ENCODE measurements around the gene STAU1.
"Not testable (repeated sequence)": the region's sequence is repeated elsewhere in the genome, so short reads cannot be mapped to it uniquely, and the experiment has no call there.

Gene STAU1

DNA sequence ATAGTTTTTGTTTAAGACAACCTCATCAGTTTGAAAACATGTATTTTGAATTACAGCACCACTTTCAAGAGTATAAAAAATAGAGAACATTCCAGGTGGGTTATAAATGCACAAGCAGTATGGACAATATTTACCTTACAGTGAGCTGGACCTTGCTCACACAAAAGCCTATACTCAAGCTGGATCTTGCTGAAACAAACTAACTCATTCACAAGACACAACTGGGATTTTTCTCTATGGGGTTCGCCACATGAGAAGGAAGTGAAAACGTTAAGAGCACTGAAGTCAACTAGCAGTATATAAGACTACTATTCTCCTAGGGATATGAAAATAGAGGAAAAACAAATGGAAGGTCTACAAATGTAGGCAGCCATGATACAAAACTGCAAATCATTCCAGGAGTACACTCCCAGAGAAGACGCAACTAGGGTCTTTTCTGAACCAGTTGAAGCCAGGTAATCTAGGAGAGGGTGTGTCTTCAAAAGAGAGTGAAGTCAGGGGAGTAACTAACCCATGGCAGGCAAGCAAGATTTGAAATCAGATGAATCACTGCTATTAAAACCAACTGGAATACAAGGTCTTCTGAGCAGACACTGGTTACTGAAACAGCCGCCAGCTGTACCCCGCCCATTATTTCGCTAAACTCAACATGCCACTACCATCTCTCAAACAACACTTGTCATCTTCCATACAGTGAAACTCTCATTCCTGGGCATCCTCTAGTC lies 26.5 kb downstream of the STAU1 start:
- FAIRE-seq, result no peak

DNA sequence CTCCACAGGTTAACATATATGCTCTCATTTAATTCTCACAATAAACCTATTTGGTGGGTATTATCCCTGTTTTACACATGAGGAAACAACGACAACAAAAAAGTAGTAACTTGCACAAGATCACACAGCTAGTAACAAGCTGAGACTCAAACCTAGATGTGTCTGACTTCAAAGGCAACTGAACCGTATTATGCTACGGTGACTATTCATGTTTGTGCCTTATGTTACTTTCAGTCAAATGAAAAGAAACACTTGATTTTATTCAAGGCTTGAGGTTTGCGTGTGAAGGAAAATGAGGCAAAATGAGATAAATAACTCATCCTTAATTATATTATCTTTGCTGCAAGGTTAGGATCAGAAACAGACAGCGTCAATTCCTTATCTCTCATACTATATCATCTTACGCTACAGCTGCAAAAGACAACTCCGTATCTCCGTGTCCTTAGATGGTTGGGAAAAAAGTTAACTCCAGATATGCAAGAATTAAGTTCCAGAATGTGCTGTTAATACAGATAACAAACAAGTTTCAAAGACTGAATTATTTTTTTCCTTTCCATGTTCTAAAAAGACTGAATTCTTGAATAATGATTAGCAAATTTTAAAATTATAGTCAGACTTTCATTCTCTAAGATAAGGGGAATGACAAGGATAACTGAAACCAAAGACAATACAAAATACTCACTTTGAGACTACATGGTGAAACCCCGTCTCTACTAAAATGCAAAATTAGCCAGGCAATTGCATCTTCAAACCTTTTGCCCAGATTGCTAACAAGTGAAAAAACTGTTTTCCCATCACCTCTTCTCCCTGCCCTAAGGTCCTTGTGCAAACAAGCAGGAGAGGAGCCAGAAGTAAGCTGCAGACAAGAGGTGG lies 27.8 kb downstream of the STAU1 start:
- FAIRE-seq, result no peak

DNA sequence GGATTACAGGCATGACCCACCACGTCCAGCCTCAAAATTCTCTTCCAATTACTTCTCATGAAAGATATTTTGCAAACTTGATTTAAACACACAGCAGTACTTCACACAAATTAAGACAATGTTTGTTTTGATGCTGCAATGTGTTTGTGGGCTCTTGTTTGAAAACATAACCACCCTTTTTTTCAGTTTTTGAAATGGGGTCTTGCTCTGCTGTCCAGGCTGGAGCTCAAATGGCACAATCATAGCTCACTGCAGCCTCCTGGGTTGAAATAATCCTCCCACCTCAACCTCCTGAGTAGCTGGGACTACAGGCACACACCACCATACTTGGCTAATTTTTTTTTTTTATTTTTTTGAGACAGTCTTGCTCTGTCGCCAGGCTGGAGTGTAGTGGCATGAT lies 31.0 kb downstream of the STAU1 start:
- no peak for FAIRE-seq

DNA sequence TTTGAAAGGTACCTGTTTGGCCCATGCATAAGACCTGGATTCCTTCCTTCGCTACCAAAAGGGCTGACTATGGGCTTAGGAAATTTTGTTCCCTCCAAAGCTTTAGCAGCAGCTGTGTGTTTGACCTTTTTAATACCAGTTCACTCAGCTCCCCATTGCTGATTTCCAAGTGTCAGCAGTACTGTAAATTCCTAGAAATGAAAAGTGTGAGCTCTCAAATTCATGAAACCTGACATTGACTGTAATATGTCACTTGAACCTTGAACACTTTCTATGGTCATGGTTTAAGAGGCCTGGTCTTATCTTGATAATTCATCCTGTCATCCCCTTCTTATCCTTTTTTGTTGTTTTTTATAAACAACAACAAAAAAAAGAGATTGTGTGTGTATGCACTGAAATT lies 31.7 kb downstream of the STAU1 start:
- no peak for FAIRE-seq

DNA sequence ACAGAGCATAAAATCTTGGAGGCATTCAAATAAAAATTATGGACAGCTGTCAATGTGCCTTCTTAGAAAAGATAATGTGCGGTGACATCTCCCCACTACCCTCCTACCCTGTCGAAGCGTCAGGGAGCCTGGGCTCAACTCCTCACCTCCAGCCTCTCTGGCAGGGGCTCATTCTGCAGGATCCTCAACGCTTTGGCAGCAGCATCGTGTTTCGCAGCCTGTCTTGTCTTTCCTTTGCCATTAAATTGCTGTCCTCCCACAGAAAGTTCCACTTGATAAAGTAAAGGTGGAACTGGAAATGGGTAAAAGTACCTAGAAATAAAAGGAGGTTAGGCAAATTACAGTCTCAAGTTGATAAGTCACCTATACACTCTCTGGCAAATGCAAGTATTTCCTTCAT lies 36.7 kb downstream of the STAU1 start:
- FAIRE-seq, result no peak

DNA sequence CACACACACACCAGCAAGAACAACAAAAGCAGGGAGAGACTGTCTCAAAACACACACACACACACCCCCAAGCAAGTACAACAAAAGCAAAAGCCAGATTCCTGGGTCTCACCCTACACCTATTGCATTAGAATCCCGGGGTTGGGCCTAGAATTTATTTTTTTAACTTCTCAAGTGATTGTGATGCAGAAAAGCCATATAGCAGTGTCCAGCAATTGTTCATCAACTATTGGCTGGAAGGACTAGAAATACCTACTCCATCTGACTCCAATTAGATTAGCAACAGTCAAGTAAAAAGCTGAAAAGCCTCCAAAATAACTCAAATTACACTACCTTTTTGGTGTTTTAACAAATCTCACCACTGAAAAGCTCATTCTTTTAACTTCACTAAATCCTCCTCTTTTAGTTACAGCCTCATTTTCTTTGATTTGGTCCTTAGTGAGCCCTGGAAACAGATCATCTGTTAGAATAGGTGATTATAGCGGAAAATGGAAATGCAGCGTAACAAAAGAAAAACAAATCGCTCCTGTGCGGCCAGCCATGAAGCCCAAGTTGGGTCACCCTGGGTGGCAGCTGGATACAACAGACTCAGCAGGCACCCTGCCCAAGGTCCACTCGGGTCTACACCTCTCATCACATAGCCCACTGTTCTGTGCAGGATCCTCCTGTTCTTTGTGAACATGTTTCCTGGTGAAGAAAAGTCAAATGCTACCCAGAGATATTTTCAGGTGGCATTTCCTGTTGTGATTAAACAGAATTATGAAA lies 38.7 kb downstream of the STAU1 start:
- no peak for FAIRE-seq

DNA sequence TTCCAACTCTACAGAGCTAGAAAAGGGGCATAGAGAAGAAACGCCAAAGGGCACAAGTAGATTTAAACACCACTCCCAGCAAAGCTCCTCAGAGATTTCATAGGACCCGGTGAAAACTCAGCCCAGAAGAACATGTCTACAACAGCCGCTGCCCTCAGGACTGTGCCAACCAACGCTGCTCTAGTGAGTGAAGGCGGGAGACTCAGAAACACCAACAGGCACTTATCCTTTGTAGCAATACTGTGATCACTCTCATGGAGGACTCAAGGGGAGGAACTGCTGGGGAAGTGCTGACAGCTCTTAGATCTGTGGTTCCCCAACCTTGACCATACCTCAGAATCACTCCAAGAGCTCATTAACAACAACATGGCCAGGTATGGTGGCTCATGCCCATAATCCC lies 39.5 kb downstream of the STAU1 start:
- no peak for FAIRE-seq

DNA sequence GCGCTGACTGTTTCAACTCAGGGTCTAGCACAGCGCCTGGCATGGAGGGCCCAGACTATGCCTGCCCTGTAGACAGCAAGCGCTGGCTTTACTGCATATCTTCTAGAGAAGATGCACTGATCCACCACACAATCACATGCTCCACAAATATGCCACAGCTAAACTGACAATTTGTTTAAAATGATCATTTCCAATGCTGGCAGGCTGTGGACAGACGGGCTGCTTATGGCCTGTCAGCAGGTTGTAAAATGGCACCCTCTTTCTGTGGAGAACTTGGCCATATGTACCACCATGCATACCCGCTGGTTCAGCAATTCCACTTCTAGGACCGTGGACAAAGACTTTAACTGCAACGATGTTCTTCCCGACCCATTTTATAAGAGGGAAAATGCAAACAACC lies 40.8 kb downstream of the STAU1 start:
- no peak for FAIRE-seq

DNA sequence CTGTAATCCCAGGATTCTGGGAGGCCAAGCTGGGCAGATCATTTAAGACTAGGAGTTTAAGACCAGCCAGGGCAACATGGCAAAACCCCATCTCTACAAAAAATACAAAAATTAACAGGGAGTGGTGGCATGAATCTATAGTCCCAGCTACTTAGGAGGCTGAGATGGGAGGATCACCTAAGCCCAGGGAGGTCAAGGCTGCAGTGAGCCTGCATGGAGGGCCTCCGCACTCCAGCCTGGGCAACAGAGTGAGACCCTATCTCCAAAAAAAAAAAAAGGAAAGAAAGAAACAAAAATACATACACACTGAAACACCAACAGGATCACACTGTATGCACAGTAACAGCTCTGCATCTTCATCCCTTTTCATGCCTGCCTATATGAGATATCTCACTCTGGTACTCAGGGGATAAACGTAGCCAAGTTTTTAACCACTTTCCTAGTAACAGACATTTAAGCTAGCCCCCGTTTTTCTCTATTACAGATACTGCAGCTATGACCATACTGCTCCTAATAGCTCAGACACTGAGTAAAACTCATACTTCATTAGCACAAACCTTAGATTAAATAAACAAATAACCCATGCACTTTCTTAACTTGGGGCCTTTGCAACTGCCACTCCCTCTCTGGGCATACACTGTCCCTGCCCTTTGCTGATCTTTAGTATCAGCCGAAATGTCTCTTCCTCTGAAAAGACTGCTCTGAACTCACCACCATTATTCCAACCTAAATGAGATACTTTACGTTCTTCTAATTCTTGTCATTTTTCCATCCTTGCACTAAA lies 41.5 kb downstream of the STAU1 start:
- no peak for FAIRE-seq

DNA sequence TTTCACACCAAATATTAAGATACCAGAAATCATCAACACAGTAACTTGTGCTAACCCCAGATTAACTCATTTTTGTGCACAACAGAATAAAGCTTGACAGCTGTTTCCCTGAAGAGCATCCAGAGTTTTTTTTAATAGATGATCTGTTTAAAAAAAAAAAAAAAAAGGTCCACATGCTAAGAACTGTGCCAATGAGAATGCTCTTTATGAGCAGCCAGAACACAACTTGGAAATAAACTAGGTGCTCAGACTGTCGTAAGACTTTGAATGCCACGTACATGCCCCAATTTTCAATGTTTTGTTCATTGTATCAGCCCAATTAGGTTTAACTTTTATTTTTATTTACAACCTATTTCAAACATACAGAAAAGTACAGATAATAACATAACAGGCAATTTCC lies 47.3 kb downstream of the STAU1 start:
- no peak for FAIRE-seq

DNA sequence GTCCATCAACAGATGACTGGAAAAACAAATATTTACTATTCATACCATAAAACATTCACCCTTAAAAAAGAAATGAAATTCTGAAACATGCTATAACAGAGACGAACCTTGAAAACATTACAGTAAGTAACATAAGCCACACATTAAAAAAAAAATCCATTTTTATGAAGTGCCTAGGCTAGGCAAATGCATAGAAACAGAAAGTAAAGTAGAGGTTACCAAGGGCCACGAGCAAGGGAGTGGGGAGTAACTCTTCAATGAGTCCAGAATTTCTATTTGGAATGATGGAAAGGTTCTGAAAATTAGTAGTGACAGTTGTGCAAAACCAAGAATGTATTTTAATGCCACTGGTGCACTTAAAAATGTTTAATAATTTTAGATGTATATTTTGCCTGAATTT lies 47.7 kb downstream of the STAU1 start:
- FAIRE-seq, result no peak

DNA sequence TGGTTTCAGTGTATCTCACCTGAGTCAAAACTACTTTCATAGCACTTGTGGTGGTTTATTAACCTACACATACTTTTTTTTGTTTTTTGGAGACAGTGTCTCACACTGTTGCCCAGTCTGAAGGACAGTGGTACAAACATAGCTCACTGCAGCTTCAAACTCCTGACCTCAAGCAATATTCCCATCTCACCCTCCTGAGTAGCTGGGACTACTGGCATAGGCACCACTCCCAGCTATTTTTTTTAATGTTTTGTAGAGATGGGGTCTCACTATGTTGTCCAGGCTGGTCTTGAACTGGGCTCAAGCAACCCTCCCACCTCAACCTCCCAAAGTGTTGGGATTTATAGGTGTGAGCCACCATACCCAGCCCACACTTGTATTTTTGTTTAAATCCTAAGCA lies 49.7 kb downstream of the STAU1 start:
- no peak for FAIRE-seq

DNA sequence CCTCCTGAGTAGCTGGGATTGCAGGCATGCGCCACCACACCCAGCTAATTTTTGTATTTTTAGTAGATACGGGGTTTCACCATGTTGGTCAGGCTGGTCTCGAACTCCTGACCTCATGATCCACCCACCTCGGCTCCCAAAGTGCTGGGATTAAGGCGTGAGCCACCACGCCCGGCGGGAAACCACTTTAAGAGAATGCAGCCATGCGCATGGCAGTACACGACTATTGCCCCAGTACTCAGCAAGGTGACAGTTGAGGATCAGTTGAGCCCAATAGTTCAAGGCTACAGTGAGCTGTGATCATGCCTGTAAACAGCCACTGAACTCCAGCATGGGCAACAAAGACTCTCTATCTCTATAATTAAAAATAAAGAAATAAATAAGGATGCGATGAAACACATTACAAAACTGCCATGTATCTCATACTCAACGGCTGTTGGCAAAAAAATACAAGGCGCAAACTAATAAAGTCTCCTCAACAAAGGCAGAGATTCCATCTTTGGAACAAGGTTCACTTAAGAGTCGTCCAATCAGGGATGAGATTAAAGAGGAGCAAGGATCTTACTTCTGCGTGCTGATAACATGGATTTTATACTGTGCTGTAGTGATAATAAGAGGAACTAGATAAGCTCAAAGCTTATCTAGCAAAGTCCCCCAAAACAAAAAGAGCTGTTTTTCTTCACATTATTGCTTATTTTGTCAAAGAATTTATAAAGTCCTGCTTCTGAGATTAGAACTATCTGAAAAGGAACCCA lies 51.1 kb downstream of the STAU1 start:
- FAIRE-seq, result no peak

DNA sequence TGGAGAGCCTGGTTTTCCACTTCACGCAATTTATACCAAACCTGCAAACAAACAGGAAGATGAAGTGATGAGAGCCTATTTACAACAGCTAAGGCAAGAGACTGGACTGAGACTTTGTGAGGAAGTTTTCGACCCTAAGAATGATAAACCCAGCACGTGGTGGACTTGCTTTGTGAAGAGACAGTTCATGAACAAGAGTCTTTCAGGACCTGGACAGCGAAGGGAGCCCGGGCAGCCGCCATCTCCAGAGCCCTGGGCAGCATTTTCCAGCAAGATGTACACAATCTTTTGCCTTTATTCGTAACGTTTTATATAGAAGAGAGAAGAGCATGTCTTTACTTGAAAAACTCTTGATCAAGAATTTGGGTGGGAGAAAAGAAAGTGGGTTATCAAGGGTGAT lies 53.3 kb downstream of the STAU1 start:
- not testable (repeated sequence) for FAIRE-seq

DNA sequence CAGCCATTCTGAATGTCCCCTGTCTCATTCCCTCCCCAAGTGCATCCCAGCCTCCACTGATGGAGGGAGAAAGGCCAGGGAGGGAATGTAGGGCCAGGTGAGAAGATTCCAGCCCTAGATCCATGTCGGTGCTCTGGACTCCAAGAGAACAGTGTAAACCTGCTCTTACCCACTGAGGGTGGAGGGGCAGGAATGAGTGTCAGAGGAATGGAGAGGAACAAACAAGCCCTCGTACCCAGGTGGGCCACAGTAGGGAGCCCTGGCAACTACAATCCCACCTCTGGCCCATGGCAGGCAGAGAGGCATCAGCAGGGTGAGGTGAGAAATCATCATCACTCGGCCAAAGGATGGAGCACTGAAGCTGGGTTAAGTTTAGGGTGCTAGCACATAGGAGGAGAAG lies 54.6 kb downstream of the STAU1 start:
- no peak for FAIRE-seq

DNA sequence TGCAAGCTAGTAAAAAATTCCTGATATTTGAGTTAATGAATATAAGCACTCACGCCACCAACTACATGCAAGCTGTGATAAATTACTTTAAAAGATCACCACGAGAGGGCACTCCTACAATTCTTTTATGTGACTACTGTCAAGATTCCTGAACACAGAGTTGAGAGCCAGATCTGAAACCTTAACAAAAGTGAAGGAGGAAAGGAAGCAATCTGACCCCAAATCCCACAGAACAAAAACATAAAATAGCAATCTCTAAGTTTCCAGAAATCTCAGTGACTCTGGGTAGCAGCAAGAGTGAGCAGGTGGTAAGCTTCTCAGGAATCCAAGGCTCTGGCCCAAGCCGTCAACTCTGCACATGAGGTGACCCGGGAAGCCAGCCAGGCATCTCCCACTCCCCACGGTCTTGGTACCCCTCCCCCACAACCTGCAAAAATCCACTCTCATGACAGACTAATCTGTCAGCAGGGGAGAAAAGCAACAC lies 55.1 kb downstream of the STAU1 start:
- peak; percentile 90 for FAIRE-seq

DNA sequence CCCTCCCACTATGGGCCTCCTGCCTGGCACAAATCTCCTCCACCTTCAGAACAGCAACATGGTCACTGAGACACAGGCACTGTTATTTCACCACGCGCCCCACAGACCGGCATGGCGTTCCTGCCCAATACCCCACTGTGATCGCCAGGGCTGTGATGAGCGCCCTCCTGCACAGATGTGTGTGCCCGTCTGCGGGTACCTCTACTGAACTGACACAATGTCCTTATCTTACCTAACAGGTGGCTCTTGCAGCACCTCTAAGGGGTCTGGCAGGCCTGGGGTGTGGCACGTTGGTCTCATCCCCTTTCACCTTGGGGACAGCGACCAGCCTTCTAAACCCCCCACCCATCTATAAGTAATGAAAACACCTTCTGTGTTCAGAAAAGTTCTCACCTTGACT lies 64.2 kb downstream of the STAU1 start:
- no peak for FAIRE-seq

DNA sequence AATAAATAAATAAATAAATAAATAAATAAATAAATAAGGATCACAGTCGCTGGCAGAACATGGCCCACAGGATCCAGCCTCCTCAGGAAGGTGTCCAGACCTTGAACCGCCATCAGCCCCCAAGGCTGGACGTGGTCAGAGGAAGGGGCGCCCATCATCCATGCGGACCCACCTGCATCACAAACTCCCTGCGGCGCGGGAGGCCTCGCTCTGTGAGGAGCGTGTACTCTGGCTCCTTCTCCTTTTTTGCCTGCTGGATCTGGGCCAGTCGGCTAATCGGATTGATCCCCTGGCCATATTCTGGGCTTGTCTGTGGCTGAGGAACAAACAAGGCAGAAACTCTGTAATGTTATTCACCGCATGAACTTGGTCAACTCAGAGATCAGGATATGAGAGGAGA lies 65.2 kb downstream of the STAU1 start:
- FAIRE-seq, result no peak

DNA sequence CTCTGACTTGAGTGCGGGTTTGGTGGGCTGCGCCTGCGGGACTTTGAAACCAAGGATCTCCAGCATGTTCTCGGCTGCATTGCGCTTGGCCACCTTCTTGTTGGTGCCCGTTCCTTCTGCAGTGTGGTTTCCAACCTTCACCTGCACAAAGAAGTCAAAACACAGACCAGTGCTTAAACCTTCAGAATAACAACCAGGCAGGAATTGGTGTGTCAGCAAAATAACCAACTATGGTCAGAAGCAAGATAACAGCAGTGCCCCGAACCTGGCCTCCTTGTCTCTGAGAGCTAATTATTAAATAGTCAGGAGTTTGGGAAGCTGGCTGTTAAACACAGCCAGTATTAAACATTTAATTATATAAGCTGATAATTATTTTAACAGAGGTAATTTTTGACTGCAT lies 68.1 kb downstream of the STAU1 start:
- FAIRE-seq, result no peak

DNA sequence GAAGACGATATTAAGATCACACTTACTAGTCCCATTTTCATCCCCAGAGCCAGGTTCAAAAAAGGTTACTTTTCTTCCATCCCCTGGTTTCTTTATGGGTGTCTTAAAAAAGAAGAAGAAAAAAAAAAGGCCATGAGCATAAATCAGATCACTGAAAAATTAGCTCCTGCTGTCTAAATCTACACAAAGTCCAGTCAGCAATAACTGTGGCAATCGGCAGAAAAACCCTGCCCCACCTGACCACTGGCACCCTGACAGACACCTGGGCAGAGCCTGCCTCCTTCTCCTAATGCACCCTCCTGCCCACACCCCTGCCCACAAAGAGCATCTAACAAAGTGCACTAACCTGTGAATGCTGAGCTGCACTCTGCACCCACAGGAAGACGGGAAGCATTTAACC lies 69.8 kb downstream of the STAU1 start:
- FAIRE-seq, result no peak

DNA sequence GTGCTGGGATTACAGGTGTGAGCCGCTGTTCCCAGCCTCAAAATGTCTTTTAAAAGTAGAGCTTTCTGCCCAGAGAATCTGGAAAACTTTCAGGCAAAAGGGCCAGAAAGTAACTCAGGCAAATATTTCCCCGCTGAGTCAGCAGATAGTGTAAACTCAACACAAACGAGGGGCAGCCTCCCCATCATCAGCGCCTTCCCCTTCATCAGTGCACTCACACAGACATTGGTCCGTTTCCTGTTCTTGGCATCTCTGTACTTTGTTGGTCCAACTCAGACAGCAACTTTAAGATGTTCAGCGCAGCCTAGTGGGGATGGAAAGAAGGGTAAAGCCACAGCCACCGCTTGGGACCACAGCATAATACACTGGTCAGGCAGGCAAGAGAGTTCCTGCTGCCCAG lies 72.6 kb downstream of the STAU1 start:
- no peak for FAIRE-seq

Measured in G401.6 (cell line).